Stimulated activated CD4-positive, alpha-beta T cell treated with anti-CD3 and anti-CD28 coated beads, Interleukin-1b, Interleukin-23, amount 100 ng/mL, for 24 hours (primary cell): ENCODE measurements around the gene ZIC1.

ENCODE experiments used
- DNase-seq, 4 experiments: peaks; one replicate each; pipeline ENCODE4 v3.0.0-alpha.2; 2020; ENCODE audit warnings: low read depth in 4 of 4, low spot score in 1 of 4

Gene ZIC1

GRCh38 chr3:147408188-147409100, 721 bp upstream of the ZIC1 start:
- no peak for DNase-seq

GRCh38 chr3:147410116-147410525, 956 bp downstream of the ZIC1 start:
- no peak for DNase-seq

- no peak for DNase-seq
Measured at GRCh38 chr3:147410526-147411237, 1.5 kb downstream of the ZIC1 start.

- no peak for DNase-seq
Measured at GRCh38 chr3:147411238-147411814, 2.2 kb downstream of the ZIC1 start.

GRCh38 chr3:147411815-147412241, 2.7 kb downstream of the ZIC1 start:
- DNase-seq = no peak

GRCh38 chr3:147412261-147412916, 3.2 kb downstream of the ZIC1 start:
- no peak for DNase-seq

- DNase-seq = no peak
Measured at GRCh38 chr3:147412917-147413685, 3.9 kb downstream of the ZIC1 start.

- DNase-seq = no peak
Measured at GRCh38 chr3:147413686-147414389, 4.7 kb downstream of the ZIC1 start.

GRCh38 chr3:147414390-147415138, 5.4 kb downstream of the ZIC1 start:
- DNase-seq = no peak

GRCh38 chr3:147415286-147415685, 6.1 kb downstream of the ZIC1 start:
- DNase-seq = no peak

GRCh38 chr3:147415874-147416273, 6.7 kb downstream of the ZIC1 start:
- no peak for DNase-seq

GRCh38 chr3:147416931-147417330, 7.8 kb downstream of the ZIC1 start:
- DNase-seq = no peak

- DNase-seq = no peak
Measured at GRCh38 chr3:147417551-147418295, 8.6 kb downstream of the ZIC1 start.

- DNase-seq = no peak
Measured at GRCh38 chr3:147418371-147418781, 9.2 kb downstream of the ZIC1 start.

- no peak for DNase-seq
Measured at GRCh38 chr3:147418808-147419701, 9.9 kb downstream of the ZIC1 start.

- no peak for DNase-seq
Measured at GRCh38 chr3:147419781-147420224, 10.6 kb downstream of the ZIC1 start.

- DNase-seq = no peak
Measured at GRCh38 chr3:147420353-147421183, 11.4 kb downstream of the ZIC1 start.
